HepG2 (cell line): ENCODE results near the gene KAZN. TPM values are rescaled to one million over a fixed set of nuclear protein-coding genes. Genes with fewer than 3 reads are reported as not detected.

Experiments used
- CEBPZ ChIP-seq: IDR thresholded peaks from 2 replicates; pipeline ENCODE4 v1.6.1; 2012; ENCODE audit warnings: low read length, improper control_type of control experiment
- CREM ChIP-seq, 2 experiments: sonication (generic) in 1 of 2; formaldehyde crosslinking in 1 of 2; IDR thresholded peaks; 2 replicates each; pipeline versions ENCODE4 v1.4.0 to v1.6.1; 2016 to 2020; ENCODE audit warnings: antibody characterized with exemption in 1 of 2, mild to moderate bottlenecking in 1 of 2, missing genetic modification reagents in 1 of 2
- HIC2 ChIP-seq: sonication (generic); formaldehyde crosslinking; IDR thresholded peaks from 2 replicates; pipeline ENCODE4 v1.9.0; 2022; ENCODE audit warnings: low read depth, missing genetic modification reagents
- HMGXB4 ChIP-seq, 2 experiments: sonication (generic) in 1 of 2; formaldehyde crosslinking in 1 of 2; IDR thresholded peaks; 2 replicates each; pipeline versions ENCODE4 v1.4.0 to v1.6.1; 2018 to 2020; ENCODE audit warnings: missing genetic modification reagents in 2 of 2, borderline replicate concordance in 1 of 2, low read depth in 1 of 2, mild to moderate bottlenecking in 1 of 2, missing biosample characterization in 1 of 2
- ISL2 ChIP-seq: sonication (generic); formaldehyde crosslinking; IDR thresholded peaks from 2 replicates; pipeline ENCODE4 v1.5.0; 2020; ENCODE audit warnings: missing genetic modification reagents
- PREB ChIP-seq: sonication (generic); formaldehyde crosslinking; IDR thresholded peaks from 2 replicates; pipeline ENCODE4 v1.4.0; 2020; ENCODE audit warnings: missing genetic modification reagents
- RARA ChIP-seq: IDR thresholded peaks from 2 replicates; pipeline ENCODE4 v1.6.1; 2016; ENCODE audit warnings: missing genetic modification reagents, missing compliant biosample characterization
- RBFOX2 ChIP-seq: fragments of 200-400 bp; formaldehyde crosslinking; IDR thresholded peaks from 2 replicates; pipeline ENCODE4 v1.6.1; 2017; ENCODE audit warnings: low read depth, mild to moderate bottlenecking, low read length
- RFX5 ChIP-seq: IDR thresholded peaks from 2 replicates; pipeline ENCODE4 v1.6.1; 2011; ENCODE audit warnings: low read depth, low read length, improper control_type of control experiment
- SPEN ChIP-seq: sonication (generic); formaldehyde crosslinking; IDR thresholded peaks from 2 replicates; pipeline ENCODE4 v1.5.1; 2020; ENCODE audit warnings: low read depth, mild to moderate bottlenecking, missing genetic modification reagents
- TBL1XR1 ChIP-seq: fragments of 150-350 bp; IDR thresholded peaks from 2 replicates; pipeline ENCODE4 v1.6.1; 2014; ENCODE audit warnings: borderline replicate concordance, low read length; ENCODE audit not compliant: partially characterized antibody
- ZEB1 ChIP-seq: IDR thresholded peaks from 2 replicates; pipeline ENCODE4 v1.6.1; 2012; ENCODE audit warnings: mild to moderate bottlenecking, low read depth, inconsistent platforms; ENCODE audit not compliant: insufficient replicate concordance
- ZMAT5 ChIP-seq: sonication (generic); formaldehyde crosslinking; IDR thresholded peaks from 2 replicates; pipeline ENCODE4 v1.5.0; 2020; ENCODE audit warnings: mild to moderate bottlenecking, low read depth, missing genetic modification reagents, borderline replicate concordance
- ZMYM2 ChIP-seq: sonication (generic); formaldehyde crosslinking; IDR thresholded peaks from 2 replicates; pipeline ENCODE4 v1.8.0; 2022; ENCODE audit warnings: mild to moderate bottlenecking, missing genetic modification reagents
- ZNF503 ChIP-seq: sonication (generic); formaldehyde crosslinking; IDR thresholded peaks from 2 replicates; pipeline ENCODE4 v1.4.0; 2020; ENCODE audit warnings: missing genetic modification reagents
- ZNF709 ChIP-seq: sonication (generic); formaldehyde crosslinking; IDR thresholded peaks from 2 replicates; pipeline ENCODE4 v1.5.0; 2020; ENCODE audit warnings: mild to moderate bottlenecking, missing genetic modification reagents
- ZNF891 ChIP-seq: sonication (generic); formaldehyde crosslinking; IDR thresholded peaks from 2 replicates; pipeline ENCODE4 v1.5.0; 2020; ENCODE audit warnings: mild to moderate bottlenecking, missing genetic modification reagents
- polyA plus RNA-seq, 8 experiments: library from polyadenylated mRNA; depleted of rRNA in 3 of 8; stranded (reverse) in 7 of 8; unstranded in 1 of 8; fragments of >200 nt; fragmentation: Illumina TruSeq in 4 of 8; extraction: Trizol in 4 of 8; gene quantifications; 2 replicates each; pipeline versions ENCODE4 v1.2.1 to v1.2.3, GENCODE V29; 2011 to 2016; ENCODE audit warnings: low read depth in 4 of 8, missing spikeins in 1 of 8, mixed read lengths in 1 of 8; ENCODE audit not compliant: insufficient read depth in 1 of 8
- total RNA-seq, 5 experiments: library from RNA; depleted of rRNA; stranded (reverse); fragments of >200 nt; fragmentation: Illumina TruSeq; extraction: Trizol; gene quantifications; 2 replicates each; pipeline ENCODE4 v1.2.3, GENCODE V29; 2016; ENCODE audit warnings: low read depth in 1 of 5

Gene KAZN
- total and polyA plus RNA-seq, 2 of the 13 experiments (the other 11 are each of a cell fraction or from before 2014, with no cell fraction given): 10.4 to 13.5 TPM

- no peak for TF ChIP-seq CEBPZ
- TF ChIP-seq HMGXB4 (CRISPR knock-in tag; IDR thresholded peaks at IDR 0.05; ENCODE audit: borderline replicate concordance in 1 of 2, low read depth in 1 of 2): peak; percentile 30 to 59; a peak in 2 of 4 replicates
- TF ChIP-seq ZEB1: peak; percentile 65
- TF ChIP-seq RARA (CRISPR knock-in tag): peak; percentile 76
- peak; percentile 24; the same call in 1 of the 2 replicates for TF ChIP-seq ZNF709 (CRISPR knock-in tag)
- TF ChIP-seq CREM (IDR thresholded peaks at IDR 0.05): peak; percentile 73
- no peak for TF ChIP-seq CREM (CRISPR knock-in tag; IDR thresholded peaks at IDR 0.05)
- TF ChIP-seq ZMAT5 (CRISPR knock-in tag): no peak
- peak; percentile 43; the same call in 1 of the 2 replicates for TF ChIP-seq HIC2 (CRISPR knock-in tag)
- peak; percentile 43; the same call in 1 of the 2 replicates for TF ChIP-seq ZMYM2
- TF ChIP-seq PREB (CRISPR knock-in tag): no peak
- TF ChIP-seq RFX5: peak; percentile 71
- peak; percentile 43; the same call in 1 of the 2 replicates for TF ChIP-seq SPEN (CRISPR knock-in tag)
- no peak for TF ChIP-seq RBFOX2
- TF ChIP-seq TBL1XR1: peak; percentile 60
- peak; percentile 48; the same call in 1 of the 2 replicates for TF ChIP-seq ISL2
- TF ChIP-seq ZNF503 (CRISPR knock-in tag): peak; percentile 71; the same call in 1 of the 2 replicates
- peak; percentile 21; the same call in 1 of the 2 replicates for TF ChIP-seq ZNF891
Measured at GRCh38 chr1:15139654-15140350, 541.3 kb downstream of the KAZN start (continued).
